Raji (cell line): Measurements from ENCODE around the gene SLC51B.
A peak's percentile ranks its signal among the peaks of the same experiment; 100 is the strongest.

Source experiments
- POLR2A ChIP-seq: IDR thresholded peaks from 2 replicates; pipeline ENCODE4 v1.6.1; 2011; ENCODE audit warnings: low read depth, low read length, control low read depth; ENCODE audit not compliant: insufficient read depth

Gene SLC51B

GRCh38 chr15:65044724-65045481, at the start of gene SLC51B:
Gene SLC51B (plus strand): TSS chr15:65045387. CDS start chr15:65050005, 4,618 bp downstream.
- no peak for TF ChIP-seq POLR2A

GRCh38 chr15:64997066-64997465, 48.1 kb upstream of the SLC51B start:
- no peak for TF ChIP-seq POLR2A

DNA sequence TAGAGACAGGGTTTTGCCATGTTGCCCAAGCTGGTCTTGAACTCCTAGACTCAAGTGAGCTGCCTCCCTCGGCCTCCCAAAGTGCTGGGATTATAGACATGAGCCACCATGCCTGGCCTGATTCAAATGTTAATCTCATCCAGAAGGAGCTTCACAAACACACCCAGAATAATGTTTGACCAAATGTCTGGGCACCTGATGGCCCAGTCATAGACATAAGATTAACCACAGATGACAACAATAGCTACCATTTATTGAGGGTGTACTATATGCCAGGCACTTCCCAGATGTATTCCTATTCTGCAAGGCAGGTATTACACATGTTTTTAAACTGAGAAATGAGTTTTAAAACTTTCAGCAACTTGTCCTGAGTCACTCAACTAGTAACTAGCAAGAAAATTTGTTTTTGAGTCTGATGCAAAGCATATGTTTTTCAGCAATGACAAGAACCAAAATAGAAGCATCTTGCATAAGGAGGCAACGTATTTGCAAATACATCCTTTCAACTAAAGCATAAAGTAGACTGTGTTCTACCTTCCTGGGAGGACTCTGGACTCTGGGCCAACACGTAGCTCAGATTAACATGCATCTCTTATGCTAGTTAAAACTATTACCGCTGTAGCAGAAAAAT, 47.3 kb upstream of the SLC51B start:
- TF ChIP-seq POLR2A, result no peak

DNA sequence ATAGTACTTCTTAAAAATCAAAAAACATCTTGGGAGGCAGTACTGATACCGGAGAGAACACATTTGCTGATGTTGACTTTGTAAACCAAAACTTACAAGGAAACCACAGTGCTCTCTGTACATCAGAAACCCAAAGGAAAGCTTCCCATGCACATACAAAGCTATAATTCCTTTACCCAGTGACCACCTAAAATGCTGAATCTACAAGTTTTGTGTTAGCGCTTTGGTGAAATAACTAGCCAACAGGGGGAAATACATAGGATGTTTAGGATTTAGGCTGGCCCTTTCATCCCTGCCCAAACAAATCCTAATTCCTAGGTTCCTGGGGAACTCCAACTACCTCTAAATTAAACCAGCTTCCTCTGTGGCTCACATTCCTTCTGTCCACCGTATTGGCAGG, 40.2 kb upstream of the SLC51B start:
- TF ChIP-seq POLR2A, result no peak

- TF ChIP-seq POLR2A, result no peak
Observed at GRCh38 chr15:65006876-65007275, 38.3 kb upstream of the SLC51B start.

- no peak for TF ChIP-seq POLR2A
Observed at GRCh38 chr15:65008983-65009382, 36.2 kb upstream of the SLC51B start.

DNA sequence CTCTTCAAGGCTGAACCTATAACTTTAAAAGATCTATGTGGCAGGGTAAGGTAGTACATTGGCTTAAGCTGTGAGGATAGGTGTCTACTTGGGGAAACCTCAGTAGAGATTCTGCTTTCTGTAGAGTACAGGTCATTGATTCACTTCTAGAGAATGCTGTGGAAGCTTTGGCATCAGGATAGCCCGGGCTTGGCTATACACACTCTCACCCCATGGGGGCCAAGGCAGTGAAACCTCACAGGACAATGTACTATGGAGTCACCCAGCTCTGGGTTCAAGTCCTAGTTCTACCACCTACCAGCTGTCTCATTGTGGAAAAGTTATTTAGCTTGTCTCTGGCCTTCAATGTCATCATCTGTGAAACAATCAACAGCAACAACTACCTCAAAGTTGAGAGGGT, 24.8 kb upstream of the SLC51B start:
- TF ChIP-seq POLR2A, result no peak

DNA sequence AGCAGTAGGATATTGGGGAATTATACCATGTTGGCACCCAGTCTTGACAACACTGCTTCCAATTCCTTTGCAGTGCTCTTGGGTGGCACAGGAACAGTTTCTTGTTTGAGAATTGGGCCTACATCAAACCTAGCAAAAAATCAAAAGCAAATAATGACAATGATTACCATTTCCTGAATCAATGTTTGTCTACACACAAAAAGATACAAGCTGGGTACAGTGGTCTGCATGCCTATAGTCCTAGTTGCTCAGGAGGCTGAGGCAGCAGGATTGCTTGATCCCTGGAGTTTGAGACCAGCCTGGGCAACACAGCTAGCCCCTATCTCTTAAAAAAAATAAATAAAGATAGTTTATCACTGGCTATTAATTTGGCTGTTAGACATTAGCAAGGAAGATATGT, 23.7 kb upstream of the SLC51B start:
- TF ChIP-seq POLR2A, result no peak

DNA sequence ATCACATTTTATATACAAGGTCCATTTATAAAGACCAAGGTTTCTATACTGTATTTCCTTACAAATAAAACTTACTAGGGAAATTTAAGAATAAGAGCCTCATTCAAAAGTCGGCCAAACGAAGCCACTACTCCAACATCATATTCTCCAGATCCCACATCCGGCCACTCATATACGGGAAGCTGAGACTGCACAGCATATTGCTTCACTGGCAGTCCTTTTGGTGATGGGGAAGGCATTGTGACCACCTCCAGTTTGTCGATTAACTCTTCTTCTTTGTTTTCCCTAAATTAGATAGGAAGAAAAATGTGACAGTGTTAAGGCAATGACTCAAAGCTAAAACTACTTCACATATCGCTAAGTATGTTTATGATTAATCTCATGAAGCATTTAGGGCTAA, 18.4 kb upstream of the SLC51B start:
- no peak for TF ChIP-seq POLR2A

GRCh38 chr15:65027593-65027992, 17.6 kb upstream of the SLC51B start:
- TF ChIP-seq POLR2A, result no peak

- no peak for TF ChIP-seq POLR2A
Observed at GRCh38 chr15:65028338-65028737, 16.8 kb upstream of the SLC51B start.

GRCh38 chr15:65028921-65029735, 16.1 kb upstream of the SLC51B start, which contains the start of gene MTFMT:
Gene MTFMT (minus strand): TSS chr15:65029639. CDS start chr15:65029613, 26 bp downstream.
- peak; percentile 96 for TF ChIP-seq POLR2A

GRCh38 chr15:65029736-65030208, 15.4 kb upstream of the SLC51B start:
- TF ChIP-seq POLR2A, result no peak

GRCh38 chr15:65032801-65033537, 12.2 kb upstream of the SLC51B start:
- TF ChIP-seq POLR2A, result no peak
